Duodenal mucosa (tissue), 2 donors: Measurements from ENCODE around the gene SNX30.

Experiments
- H3K27ac ChIP-seq: one replicate; pipeline ENCODE4 v1.7.0; 2013; ENCODE audit warnings: low read depth, low read length
- H3K27me3 ChIP-seq, 2 donors: one replicate each; pipeline ENCODE4 v1.7.0; 2013; ENCODE audit warnings: low read length in 2 of 2, control low read depth in 1 of 2; ENCODE audit not compliant: insufficient read depth in 2 of 2, control insufficient read depth in 1 of 2
- H3K36me3 ChIP-seq, 2 donors: one replicate each; pipeline ENCODE4 v1.7.0; 2013; ENCODE audit warnings: low read length in 2 of 2, control low read depth in 1 of 2; ENCODE audit not compliant: insufficient read depth in 2 of 2, control insufficient read depth in 1 of 2
- H3K4me1 ChIP-seq, 2 donors: one replicate each; pipeline ENCODE4 v1.7.0; 2013; ENCODE audit warnings: low read length in 2 of 2, control low read depth in 1 of 2; ENCODE audit not compliant: insufficient read depth in 2 of 2, control insufficient read depth in 1 of 2
- H3K4me3 ChIP-seq, 2 donors: one replicate each; pipeline ENCODE4 v1.7.0; 2013; ENCODE audit warnings: low read length in 2 of 2, low read depth in 1 of 2
- H3K9ac ChIP-seq, 2 donors: one replicate each; pipeline ENCODE4 v1.7.0; 2013; ENCODE audit warnings: low read length in 2 of 2, low read depth in 1 of 2
- H3K9me3 ChIP-seq, 2 donors: one replicate each; pipeline ENCODE4 v1.7.0; 2013; ENCODE audit warnings: low read length in 2 of 2, control low read depth in 1 of 2; ENCODE audit not compliant: control insufficient read depth in 1 of 2

The SNX30 gene

GRCh38 chr9:112789891-112790774 is 39.6 kb downstream of the SNX30 start:
- Histone ChIP-seq H3K9ac (no peak overlapping the region), H3K4me3 (no peak overlapping the region), H3K27ac (no peak overlapping the region), H3K27me3 (no peaks in the 10 kb centered on the region), H3K9me3 (no peaks in the 10 kb centered on the region), H3K36me3 (no peaks in the 10 kb centered on the region), H3K4me1 (no peaks in the 10 kb centered on the region)

GRCh38 chr9:112792670-112793069 is 42.1 kb downstream of the SNX30 start:
- Histone ChIP-seq H3K4me3 (no peak overlapping the region), H3K4me1 (no peaks in the 10 kb centered on the region), H3K9me3 (no peaks in the 10 kb centered on the region), H3K9ac (no peak overlapping the region), H3K27me3 (no peaks in the 10 kb centered on the region), H3K27ac (no peak overlapping the region), H3K36me3 (no peaks in the 10 kb centered on the region)

GRCh38 chr9:112793213-112793810 is 42.8 kb downstream of the SNX30 start:
- no peak overlapping the region for H3K9ac ChIP-seq
- H3K4me1 ChIP-seq, result no peaks in the 10 kb centered on the region
- H3K9me3 ChIP-seq, result no peaks in the 10 kb centered on the region
- H3K27ac ChIP-seq, result no peak overlapping the region
- no peak overlapping the region for H3K4me3 ChIP-seq
- H3K36me3 ChIP-seq, result no peaks in the 10 kb centered on the region
- no peaks in the 10 kb centered on the region for H3K27me3 ChIP-seq

GRCh38 chr9:112794731-112795130 is 44.2 kb downstream of the SNX30 start:
- H3K36me3 ChIP-seq, result no peaks in the 10 kb centered on the region
- no peak overlapping the region for H3K27ac ChIP-seq
- H3K27me3 ChIP-seq, result no peaks in the 10 kb centered on the region
- H3K9ac ChIP-seq, result no peak overlapping the region
- H3K4me3 ChIP-seq, result no peak overlapping the region
- H3K4me1 ChIP-seq, result no peaks in the 10 kb centered on the region
- no peaks in the 10 kb centered on the region for H3K9me3 ChIP-seq

- no peaks in the 10 kb centered on the region for H3K36me3 ChIP-seq
- H3K4me3 ChIP-seq, result no peak overlapping the region
- no peak overlapping the region for H3K27ac ChIP-seq
- H3K4me1 ChIP-seq, result no peaks in the 10 kb centered on the region
- H3K27me3 ChIP-seq, result no peaks in the 10 kb centered on the region
- no peak overlapping the region for H3K9ac ChIP-seq
- H3K9me3 ChIP-seq, result no peaks in the 10 kb centered on the region
Measured at GRCh38 chr9:112795921-112796320, 45.4 kb downstream of the SNX30 start.

GRCh38 chr9:112796485-112796884 is 45.9 kb downstream of the SNX30 start:
- Histone ChIP-seq H3K9me3 (no peaks in the 10 kb centered on the region), H3K36me3 (no peaks in the 10 kb centered on the region), H3K9ac (no peak overlapping the region), H3K4me1 (no peaks in the 10 kb centered on the region), H3K27me3 (no peaks in the 10 kb centered on the region), H3K4me3 (no peak overlapping the region), H3K27ac (no peak overlapping the region)

- no peak overlapping the region for H3K27ac ChIP-seq
- H3K27me3 ChIP-seq, result no peaks in the 10 kb centered on the region
- no peaks in the 10 kb centered on the region for H3K9me3 ChIP-seq
- H3K36me3 ChIP-seq, result no peaks in the 10 kb centered on the region
- no peak overlapping the region for H3K4me3 ChIP-seq
- no peak overlapping the region for H3K9ac ChIP-seq
- H3K4me1 ChIP-seq, result no peaks in the 10 kb centered on the region
Measured at GRCh38 chr9:112809351-112809848, 58.8 kb downstream of the SNX30 start.

- no peak overlapping the region for H3K27ac ChIP-seq
Measured at GRCh38 chr9:112809906-112810305, 59.3 kb downstream of the SNX30 start.

GRCh38 chr9:112810696-112811490 is 60.3 kb downstream of the SNX30 start:
- Histone ChIP-seq H3K4me3 (no peak overlapping the region), H3K9ac (no peak overlapping the region), H3K27ac (no peak overlapping the region), H3K4me1 (no peaks in the 10 kb centered on the region), H3K27me3 (no peaks in the 10 kb centered on the region), H3K36me3 (no peaks in the 10 kb centered on the region), H3K9me3 (no peaks in the 10 kb centered on the region)

More at GRCh38 chr9:112809906-112810305, 59.3 kb downstream of the SNX30 start:
- Histone ChIP-seq H3K9ac (no peak overlapping the region), H3K9me3 (no peaks in the 10 kb centered on the region), H3K4me1 (no peaks in the 10 kb centered on the region), H3K36me3 (no peaks in the 10 kb centered on the region), H3K27me3 (no peaks in the 10 kb centered on the region), H3K4me3 (no peak overlapping the region)

GRCh38 chr9:112811518-112811917 is 61.0 kb downstream of the SNX30 start:
- Histone ChIP-seq H3K4me1 (no peaks in the 10 kb centered on the region), H3K9ac (no peak overlapping the region), H3K27ac (no peak overlapping the region), H3K36me3 (no peaks in the 10 kb centered on the region), H3K9me3 (no peaks in the 10 kb centered on the region), H3K27me3 (no peaks in the 10 kb centered on the region), H3K4me3 (no peak overlapping the region)
